HG03280 (cell line): Measurements from ENCODE around the gene CAMK2D.

Source experiments
- ATAC-seq: cut with Tn5 transposase; IDR thresholded peaks from one replicate; pipeline ENCODE4 v1.9.1; 2021; ENCODE audit warnings: mild to moderate bottlenecking, moderate library complexity; ENCODE audit not compliant: unreplicated experiment

CAMK2D gene

DNA sequence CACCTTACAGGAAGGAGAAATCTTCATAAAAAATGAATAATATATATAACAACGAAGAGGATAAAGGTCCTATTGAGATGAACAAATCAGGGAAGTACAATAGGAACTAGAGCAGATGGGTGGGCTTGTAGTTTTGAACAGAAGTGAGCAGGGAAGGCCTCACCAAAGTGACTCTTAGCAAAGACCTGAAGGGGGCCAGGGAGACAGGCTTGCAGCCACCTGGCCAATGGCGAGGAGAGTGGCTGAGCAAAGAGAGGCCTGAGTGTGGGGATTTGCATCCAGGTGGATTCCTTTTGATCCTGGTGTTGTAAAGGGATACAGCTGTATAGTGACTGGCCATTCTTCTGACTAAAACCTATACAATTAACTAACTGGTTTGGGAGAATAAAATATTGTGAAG is 354.1 kb downstream of the CAMK2D start:
- no peak for ATAC-seq

DNA sequence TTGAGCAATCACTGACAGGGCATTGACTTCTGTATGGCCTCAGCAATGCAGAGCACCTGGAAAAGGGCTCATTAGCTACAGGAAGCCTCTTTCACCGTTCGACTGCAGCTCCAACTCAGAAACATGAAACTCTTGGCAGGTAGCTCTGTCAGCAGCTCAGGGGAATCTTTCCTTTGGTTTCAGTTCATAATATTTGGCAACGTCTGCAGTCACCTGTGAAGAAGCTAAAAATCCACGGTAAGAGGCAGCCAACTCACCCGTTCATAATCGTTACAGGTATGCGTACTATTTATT is 354.9 kb downstream of the CAMK2D start:
- ATAC-seq, result no peak

DNA sequence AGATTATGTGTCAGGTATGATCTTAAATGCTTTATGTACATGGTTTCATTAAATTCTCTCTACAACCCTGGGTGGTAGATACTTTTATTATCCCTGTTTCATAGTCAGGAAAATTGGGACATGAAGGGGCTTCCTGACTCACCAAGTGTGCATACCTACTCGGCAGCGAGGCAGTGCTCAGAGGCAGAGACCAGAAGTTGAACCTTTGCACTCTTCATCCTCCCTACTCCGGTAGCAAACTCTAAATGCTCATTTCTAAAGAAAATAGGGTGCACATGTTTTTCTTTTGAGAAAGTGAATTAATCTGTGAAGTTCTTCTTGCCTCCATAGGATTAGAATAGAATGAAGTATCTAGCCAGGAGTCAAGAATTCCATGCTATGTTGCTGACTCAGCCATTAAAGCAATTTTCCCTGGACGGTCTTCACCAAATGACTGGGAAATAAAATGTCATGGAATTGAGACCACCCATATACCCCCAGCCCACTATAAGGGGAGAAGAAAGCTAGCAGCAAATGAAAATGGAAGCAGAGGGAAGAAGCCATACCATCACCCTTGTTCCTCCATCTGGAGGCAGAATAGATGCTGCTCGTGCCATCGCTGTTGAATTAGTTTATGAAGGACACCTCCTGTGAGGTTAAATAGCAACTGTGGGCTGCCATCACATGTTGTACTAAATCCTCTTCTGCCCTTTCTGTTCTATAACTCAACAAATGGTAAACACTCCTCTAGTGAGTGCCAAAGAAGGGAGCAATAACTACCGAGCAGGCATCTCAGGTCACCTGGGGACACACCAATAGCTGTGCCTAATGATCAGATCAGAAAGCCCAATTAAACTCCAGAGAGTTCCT is 355.4 kb downstream of the CAMK2D start:
- no peak for ATAC-seq

GRCh38 chr4:113404841-113405240 is 356.7 kb downstream of the CAMK2D start:
- no peak for ATAC-seq

DNA sequence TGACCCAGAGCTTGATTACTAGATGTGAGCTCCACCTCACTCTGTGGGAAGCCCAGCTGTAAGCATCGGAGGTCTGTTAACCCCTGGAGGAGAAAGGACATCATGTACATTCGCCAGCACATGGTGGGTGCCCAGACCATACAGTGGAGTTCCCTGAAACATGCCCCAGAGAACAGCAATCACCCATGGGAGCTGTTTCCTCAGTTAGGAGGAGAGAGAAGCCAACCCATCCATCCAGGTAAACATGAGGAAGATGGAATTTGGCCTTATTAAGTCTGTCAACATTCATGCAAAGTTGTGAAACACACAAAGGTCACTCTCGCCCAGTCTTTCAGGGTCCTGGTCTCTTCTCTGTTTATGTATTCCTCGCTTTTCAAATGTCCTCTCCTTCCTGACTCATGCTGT is 357.4 kb downstream of the CAMK2D start:
- no peak for ATAC-seq
